ENCODE measurements around the gene OR51I2. TPM values are rescaled to one million over a fixed set of nuclear protein-coding genes. Genes with fewer than 3 reads are reported as not detected.

The OR51I2 gene
- total RNA-seq, 4 donors from 2014 or later = not detected

- no peaks in the 10 kb centered on the region for H3K27me3 ChIP-seq
- DNase-seq = no peak
- H3K27ac ChIP-seq = no peak overlapping the region
- H3K9me3 ChIP-seq = no peaks in the 10 kb centered on the region
- H3K4me1 ChIP-seq = no peaks in the 10 kb centered on the region
- H3K4me3 ChIP-seq = no peak overlapping the region
- TF ChIP-seq POLR2A (IDR thresholded peaks at IDR 0.05) (no peak), CTCF (IDR thresholded peaks at IDR 0.05) (no peak)
- no peaks in the 10 kb centered on the region for H3K36me3 ChIP-seq
These were observed 56.4 kb downstream of the OR51I2 start for GRCh38 chr11:5505363-5506048.

Other genes starting within 250 kb of the OR51I2 start
- not detected for gene OR51V1, start 248.6 kb upstream of the OR51I2 start, total RNA-seq
- gene HBB, start 222.3 kb upstream of the OR51I2 start, total RNA-seq = 1 to 10 TPM in 1 of 4 donors, not detected in 3; 2.8 TPM
- gene HBD, start 214.8 kb upstream of the OR51I2 start, total RNA-seq = not detected
- not detected for gene HBG1, start 199.5 kb upstream of the OR51I2 start, total RNA-seq
- gene HBG2, start 194.5 kb upstream of the OR51I2 start, total RNA-seq = not detected
- not detected for gene HBE1, start 179.4 kb upstream of the OR51I2 start, total RNA-seq
- gene OR51B4, start 147.4 kb upstream of the OR51I2 start, total RNA-seq = not detected
- gene OR51B2, start 125.0 kb upstream of the OR51I2 start, total RNA-seq = not detected
- gene OR51B5, start 105.8 kb upstream of the OR51I2 start, total RNA-seq = not detected
- not detected for gene OR51B6, start 97.8 kb upstream of the OR51I2 start, total RNA-seq
- gene OR51M1, start 65.5 kb upstream of the OR51I2 start, total RNA-seq = not detected
- gene OR51Q1, start 27.2 kb upstream of the OR51I2 start, total RNA-seq = not detected
- not detected for gene OR51I1, start 7.8 kb upstream of the OR51I2 start, total RNA-seq
- gene OR52D1, start 39.4 kb downstream of the OR51I2 start, total RNA-seq = not detected
- 1 to 10 TPM in 1 of 4 donors, under 1 TPM in 1, not detected in 2; 0.53 to 5.8 TPM for gene UBQLN3, start 60.6 kb downstream of the OR51I2 start, total RNA-seq
- under 1 TPM in 1 of 4 donors, not detected in 3; 0.80 TPM for gene UBQLNL, start 67.4 kb downstream of the OR51I2 start, total RNA-seq
- not detected for gene OR52H1, start 99.2 kb downstream of the OR51I2 start, total RNA-seq
- gene OR52B6, start 131.6 kb downstream of the OR51I2 start, total RNA-seq = not detected
- gene TRIM6, start 147.3 kb downstream of the OR51I2 start, total RNA-seq = 1 to 10 TPM in 3 of 4 donors, under 1 TPM in 1; 0.53 to 3.3 (median 1.3) TPM
- gene TRIM34, start 175.7 kb downstream of the OR51I2 start, total RNA-seq = 10 to 100 TPM in 3 of 4 donors, 1 to 10 TPM in 1; 6.7 to 14.9 (median 11.0) TPM
- gene TRIM5, start 235.8 kb downstream of the OR51I2 start, total RNA-seq = 10 to 100 TPM in 3 of 4 donors, 1 to 10 TPM in 1; 8.1 to 55.3 (median 21.3) TPM
- gene TRIM22, start 240.5 kb downstream of the OR51I2 start, total RNA-seq = 100 to 1,000 TPM in 1 of 4 donors, 10 to 100 TPM in 3; 23.9 to 309 (median 34.3) TPM